ENCODE results near the gene CPVL.
"Not testable (repeated sequence)": the region's sequence is repeated elsewhere in the genome, so short reads cannot be mapped to it uniquely, and the experiment has no call there.

CPVL gene

DNA sequence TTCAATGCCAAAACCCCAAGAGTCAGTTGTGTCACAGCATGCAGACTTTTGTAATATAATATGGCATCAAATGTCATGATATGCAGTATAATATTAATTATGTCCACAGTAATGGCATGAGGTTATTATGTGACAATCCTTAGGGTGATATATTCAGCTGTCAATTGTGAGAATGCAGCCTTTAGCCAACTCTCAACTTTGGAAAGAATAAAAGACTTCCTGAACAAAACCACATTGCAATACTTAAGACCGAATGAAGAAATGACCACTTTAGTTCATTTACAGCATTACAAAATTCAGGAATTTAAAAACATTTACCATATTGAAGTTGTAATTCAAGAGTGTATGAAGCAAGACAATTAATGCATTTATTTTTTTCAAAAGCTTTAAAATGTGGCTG is 45.4 kb downstream of the CPVL start:
- no peak overlapping the region for H3K4me3 ChIP-seq (ENCODE audit: low read depth, low read length)
- in situ Hi-C loops (cut with HindIII; ENCODE audit: low sequenced_read_pairs), result no loop called here
- DNase-seq (ENCODE audit: low read depth), result no peak
- TF ChIP-seq, protein P1, sequence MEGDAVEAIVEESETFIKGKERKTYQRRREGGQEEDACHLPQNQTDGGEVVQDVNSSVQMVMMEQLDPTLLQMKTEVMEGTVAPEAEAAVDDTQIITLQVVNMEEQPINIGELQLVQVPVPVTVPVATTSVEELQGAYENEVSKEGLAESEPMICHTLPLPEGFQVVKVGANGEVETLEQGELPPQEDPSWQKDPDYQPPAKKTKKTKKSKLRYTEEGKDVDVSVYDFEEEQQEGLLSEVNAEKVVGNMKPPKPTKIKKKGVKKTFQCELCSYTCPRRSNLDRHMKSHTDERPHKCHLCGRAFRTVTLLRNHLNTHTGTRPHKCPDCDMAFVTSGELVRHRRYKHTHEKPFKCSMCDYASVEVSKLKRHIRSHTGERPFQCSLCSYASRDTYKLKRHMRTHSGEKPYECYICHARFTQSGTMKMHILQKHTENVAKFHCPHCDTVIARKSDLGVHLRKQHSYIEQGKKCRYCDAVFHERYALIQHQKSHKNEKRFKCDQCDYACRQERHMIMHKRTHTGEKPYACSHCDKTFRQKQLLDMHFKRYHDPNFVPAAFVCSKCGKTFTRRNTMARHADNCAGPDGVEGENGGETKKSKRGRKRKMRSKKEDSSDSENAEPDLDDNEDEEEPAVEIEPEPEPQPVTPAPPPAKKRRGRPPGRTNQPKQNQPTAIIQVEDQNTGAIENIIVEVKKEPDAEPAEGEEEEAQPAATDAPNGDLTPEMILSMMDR (IDR thresholded peaks at IDR 0.05; ENCODE audit: low read depth, low read length, missing control alignments), result no peak

DNA sequence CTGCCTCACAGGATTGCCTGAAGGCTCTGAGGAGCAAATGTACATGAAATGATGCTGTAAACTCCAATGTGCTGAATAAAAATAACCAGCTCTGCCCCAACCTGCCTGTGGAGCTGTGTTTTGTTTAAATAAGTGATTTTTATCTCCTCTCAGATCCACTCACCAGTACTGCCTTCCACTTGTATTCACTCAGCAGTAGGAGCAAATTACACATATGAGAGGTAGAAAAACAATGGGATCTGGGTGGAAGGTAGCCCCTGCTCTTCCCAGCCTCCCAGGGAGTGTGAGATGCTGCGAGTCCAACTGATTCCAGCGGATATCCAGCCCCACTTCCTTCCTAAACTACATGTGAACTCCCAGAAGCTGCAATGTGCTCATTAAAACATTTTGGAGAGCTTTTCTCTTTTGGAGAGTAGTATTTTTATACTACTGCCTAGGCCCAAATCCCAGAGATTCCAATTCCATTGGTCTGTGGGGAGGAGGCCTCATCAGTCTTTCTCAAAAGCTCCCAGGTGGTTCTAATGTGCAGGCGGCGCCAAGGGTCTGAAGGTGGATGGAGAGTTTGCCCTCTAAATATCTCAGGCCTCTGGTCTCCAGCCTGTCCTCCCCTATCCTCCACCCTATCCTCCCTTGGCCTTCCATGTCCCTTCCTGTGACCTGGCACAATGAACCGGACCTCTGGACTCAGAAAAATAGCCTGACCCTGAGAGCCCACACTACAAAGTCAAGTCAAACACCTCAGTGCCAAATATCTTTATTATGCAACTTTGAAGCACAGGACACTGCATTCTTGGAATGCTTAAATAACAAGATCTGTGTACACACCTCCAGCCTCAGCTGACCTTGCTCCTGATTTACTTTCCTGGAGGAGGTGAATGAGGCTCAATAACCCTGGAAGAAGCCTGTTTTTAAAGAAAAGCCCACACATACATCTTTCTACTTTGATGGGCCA is 46.2 kb downstream of the CPVL start:
- TF ChIP-seq, protein P1 (IDR thresholded peaks at IDR 0.05; ENCODE audit: low read depth, low read length, missing control alignments), result no peak
- in situ Hi-C loops (cut with HindIII; ENCODE audit: low sequenced_read_pairs), result no loop called here
- no peak for DNase-seq (ENCODE audit: low read depth)
- H3K4me3 ChIP-seq (ENCODE audit: low read depth, low read length), result no peak overlapping the region

DNA sequence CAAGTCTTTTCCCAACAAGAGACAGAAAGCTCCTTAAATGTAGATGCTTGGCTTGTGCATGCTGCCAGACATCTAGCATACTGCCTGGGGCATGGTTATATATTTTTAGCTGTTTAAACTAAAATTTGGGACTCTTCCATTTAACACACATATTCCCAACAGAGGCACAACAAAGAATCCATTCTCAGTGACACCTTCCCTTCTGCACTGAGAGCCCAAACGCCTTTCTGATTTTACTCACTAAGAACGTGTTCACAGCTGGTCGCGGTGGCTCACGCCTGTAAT is 49.9 kb downstream of the CPVL start:
- DNase-seq (ENCODE audit: low read depth), result no peak
- TF ChIP-seq, protein P1 (IDR thresholded peaks at IDR 0.05; ENCODE audit: low read depth, low read length, missing control alignments), result no peak
- no peak overlapping the region for H3K4me3 ChIP-seq (ENCODE audit: low read depth, low read length)
- in situ Hi-C loops (cut with HindIII; ENCODE audit: low sequenced_read_pairs), result no loop called here

DNA sequence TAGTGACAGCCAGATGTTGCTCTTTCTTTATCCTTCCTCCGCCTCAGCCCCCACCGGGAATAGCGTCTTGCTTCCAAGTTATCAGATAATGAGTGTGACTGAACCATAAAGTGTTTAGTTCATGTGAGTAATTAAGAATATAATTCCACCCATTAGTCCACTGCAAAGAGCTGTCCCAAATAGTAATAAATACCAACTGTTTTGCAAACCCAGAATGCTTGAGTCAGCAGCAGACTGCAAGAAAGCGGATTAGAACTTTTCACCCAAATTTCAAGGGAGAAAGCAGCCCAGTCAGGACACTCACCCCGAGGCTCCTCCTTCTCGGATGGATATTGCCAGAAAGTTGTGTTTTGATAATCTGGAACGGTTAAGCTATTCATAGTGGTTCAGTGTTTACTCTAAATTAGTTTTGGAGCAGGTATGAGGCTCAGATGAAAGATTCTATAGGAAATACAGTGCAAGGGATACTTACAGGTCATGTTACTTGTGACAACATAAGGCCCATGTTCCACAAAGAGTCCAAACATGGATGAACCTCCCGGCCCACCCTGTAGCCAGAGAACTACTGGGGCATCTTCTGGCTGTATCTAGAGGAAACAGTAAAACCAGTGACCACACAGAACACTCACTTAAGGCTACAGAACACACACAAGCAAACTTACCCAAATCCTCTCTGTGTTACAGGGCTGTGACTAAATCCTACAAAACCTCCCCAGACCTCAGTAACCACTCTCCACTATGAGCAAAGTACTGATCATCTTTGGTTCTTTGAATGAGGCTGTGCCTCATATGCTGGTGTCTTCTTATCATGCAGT is 50.5 kb downstream of the CPVL start:
- no peak overlapping the region for H3K4me3 ChIP-seq (ENCODE audit: low read depth, low read length)
- in situ Hi-C loops (cut with HindIII; ENCODE audit: low sequenced_read_pairs), result no loop called here
- TF ChIP-seq, protein P1 (IDR thresholded peaks at IDR 0.05; ENCODE audit: low read depth, low read length, missing control alignments), result no peak
- no peak for DNase-seq (ENCODE audit: low read depth)

DNA sequence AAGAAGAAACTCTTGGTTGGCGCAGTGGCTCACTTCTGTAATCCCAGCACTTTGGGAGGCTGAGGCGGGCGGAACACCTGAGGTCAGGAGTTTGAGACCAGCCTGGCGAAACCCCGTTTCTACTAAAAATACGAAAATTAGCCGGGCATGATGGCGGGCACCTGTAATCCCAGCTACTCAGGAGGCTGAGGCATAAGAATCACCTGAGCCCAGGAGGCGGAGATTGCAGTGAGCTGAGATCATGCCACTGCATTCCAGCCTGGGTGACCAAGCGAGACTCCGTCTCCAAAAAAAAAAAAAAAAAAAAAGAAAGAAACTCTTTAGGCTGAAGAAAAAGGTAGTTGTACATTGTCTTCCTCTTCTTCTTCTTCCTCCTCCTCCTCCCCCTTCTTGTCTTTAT is 53.2 kb downstream of the CPVL start:
- not testable (repeated sequence) for H3K4me3 ChIP-seq (ENCODE audit: low read depth, low read length); DNase-seq (ENCODE audit: low read depth)
- in situ Hi-C loops (cut with HindIII; ENCODE audit: low sequenced_read_pairs), result loop anchor here (5.0 kb wide), 1 partner anchor 166 kb away; no protein-coding TSS in a partner anchor

DNA sequence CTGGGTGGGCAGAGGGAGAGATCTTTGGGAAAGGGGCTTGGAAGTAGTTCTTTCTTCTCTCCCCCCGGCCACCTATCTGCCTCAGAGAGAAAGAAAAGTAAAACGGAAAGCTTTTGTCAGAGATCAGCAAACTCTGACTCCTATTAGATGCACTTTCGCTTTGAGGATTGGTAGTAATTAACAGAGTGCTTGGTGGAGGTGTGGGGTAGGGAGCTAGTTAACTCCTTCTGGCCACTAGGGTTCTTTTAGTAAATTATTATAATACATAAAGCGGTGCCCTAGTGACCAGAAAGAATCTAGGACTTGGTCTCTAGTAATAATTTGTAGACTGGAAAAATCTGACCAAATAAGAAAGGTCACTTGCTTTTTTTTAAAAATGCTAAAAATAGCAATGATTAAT is 54.6 kb downstream of the CPVL start:
- TF ChIP-seq, protein P1 (IDR thresholded peaks at IDR 0.05; ENCODE audit: low read depth, low read length, missing control alignments), result no peak
- in situ Hi-C loops (cut with HindIII; ENCODE audit: low sequenced_read_pairs), result loop anchor here (5.0 kb wide), 1 partner anchor 164 kb away; no protein-coding TSS in a partner anchor
- DNase-seq (ENCODE audit: low read depth), result no peak
- H3K4me3 ChIP-seq (ENCODE audit: low read depth, low read length), result peak overlapping the region; percentile 1

Data from astrocyte of the cerebellum (primary cell).